ENCODE data around the gene CCDC15.

Gene CCDC15

DNA sequence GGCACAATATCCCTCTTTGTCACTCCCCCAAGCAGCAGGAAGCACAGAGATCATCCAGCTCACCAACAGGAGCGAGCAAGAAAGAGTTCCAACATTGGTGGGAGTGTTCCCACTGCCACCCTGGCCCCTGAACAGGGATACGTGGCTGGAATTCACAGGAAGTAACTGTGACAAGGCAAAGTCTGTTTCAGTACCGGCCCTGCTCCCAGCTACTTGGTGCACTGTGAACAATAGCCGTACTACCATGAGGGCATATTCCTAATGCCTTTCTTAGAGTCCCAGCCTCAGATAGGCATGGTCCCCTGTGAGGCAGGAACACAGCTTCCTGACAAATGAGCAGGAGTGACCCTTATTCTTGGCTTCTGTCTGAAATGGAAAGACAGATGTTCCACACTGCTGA lies 107.3 kb downstream of the CCDC15 start:
- no peak overlapping the region for H3K4me3 ChIP-seq (replicated peaks; ENCODE audit: low read depth, low read length)
- no peak for DNase-seq (ENCODE audit: extremely low read depth, low read depth)
- TF ChIP-seq, protein P1, sequence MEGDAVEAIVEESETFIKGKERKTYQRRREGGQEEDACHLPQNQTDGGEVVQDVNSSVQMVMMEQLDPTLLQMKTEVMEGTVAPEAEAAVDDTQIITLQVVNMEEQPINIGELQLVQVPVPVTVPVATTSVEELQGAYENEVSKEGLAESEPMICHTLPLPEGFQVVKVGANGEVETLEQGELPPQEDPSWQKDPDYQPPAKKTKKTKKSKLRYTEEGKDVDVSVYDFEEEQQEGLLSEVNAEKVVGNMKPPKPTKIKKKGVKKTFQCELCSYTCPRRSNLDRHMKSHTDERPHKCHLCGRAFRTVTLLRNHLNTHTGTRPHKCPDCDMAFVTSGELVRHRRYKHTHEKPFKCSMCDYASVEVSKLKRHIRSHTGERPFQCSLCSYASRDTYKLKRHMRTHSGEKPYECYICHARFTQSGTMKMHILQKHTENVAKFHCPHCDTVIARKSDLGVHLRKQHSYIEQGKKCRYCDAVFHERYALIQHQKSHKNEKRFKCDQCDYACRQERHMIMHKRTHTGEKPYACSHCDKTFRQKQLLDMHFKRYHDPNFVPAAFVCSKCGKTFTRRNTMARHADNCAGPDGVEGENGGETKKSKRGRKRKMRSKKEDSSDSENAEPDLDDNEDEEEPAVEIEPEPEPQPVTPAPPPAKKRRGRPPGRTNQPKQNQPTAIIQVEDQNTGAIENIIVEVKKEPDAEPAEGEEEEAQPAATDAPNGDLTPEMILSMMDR (IDR thresholded peaks at IDR 0.05; ENCODE audit: low read depth, low read length, missing control alignments), result no peak

DNA sequence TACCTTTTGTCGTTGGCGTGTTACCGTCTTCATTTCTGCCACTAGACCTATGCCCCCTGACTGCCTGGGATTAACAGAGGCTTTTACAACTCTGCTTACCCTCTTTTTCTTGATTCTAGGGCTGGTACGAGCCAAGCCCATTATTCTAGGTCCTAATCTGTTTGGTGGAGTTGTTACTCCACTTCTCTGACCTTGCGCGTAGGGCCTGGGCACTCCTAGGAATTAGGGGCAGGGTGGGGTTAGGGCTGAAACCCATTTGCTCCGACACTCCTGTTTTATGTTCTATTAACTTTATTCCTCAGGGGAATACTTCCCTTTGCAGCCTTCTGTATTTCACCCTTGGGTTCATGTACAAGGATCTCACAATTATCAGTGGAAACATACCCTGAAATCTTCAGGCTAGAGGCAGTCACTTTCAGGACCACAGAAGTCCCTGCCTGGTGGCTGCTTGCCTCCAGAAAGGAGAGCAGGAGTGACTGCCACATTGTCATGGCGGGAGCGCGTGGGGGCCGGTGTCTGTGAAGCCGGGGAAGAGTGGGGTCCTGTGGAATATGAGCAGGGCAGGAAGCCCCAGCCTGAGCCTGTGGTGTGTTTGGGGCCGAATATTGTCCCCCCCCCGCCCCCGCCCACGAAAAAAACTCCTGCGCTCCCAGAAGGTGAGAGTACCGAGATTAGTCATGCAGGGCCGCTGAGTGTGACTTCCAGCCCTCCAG lies 108.4 kb downstream of the CCDC15 start:
- H3K4me3 ChIP-seq (replicated peaks; ENCODE audit: low read depth, low read length), result peak overlapping the region; percentile 56
- no peak for DNase-seq (ENCODE audit: extremely low read depth, low read depth)
- TF ChIP-seq, protein P1 (IDR thresholded peaks at IDR 0.05; ENCODE audit: low read depth, low read length, missing control alignments), result no peak

DNA sequence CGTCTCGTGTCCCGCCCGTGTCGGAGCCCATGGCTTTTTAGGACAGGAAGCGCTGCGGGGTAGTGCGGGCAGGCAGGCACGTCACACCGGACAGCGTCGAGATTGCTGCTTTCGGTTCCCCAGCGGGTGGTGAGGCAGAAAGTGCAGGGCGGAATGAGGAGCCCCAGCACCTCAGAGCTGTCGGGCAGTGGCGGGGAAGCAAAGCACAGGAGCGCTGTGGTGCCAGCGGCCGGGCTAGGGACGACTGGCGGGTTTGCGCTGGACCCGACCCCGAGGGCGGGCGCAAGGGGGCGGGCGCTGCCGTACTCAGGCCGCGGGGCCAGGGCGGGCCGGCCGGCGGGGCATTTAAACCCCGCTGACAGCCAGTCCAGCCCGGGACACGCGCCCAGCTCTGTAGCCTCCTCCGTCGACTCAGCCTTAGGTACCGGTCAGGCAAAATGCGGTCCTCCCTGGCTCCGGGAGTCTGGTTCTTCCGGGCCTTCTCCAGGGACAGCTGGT lies 109.0 kb downstream of the CCDC15 start, which contains the start of gene SLC37A2:
Gene SLC37A2 (plus strand): TSS at position 375 of the 498 bp plus-strand sequence. CDS start 63 bp downstream, at position 438.
- TF ChIP-seq, protein P1 (IDR thresholded peaks at IDR 0.05; ENCODE audit: low read depth, low read length, missing control alignments), result peak; percentile 5
- peak within 1 kb of the TSS; percentile 56 for H3K4me3 ChIP-seq (replicated peaks; ENCODE audit: low read depth, low read length)

DNA sequence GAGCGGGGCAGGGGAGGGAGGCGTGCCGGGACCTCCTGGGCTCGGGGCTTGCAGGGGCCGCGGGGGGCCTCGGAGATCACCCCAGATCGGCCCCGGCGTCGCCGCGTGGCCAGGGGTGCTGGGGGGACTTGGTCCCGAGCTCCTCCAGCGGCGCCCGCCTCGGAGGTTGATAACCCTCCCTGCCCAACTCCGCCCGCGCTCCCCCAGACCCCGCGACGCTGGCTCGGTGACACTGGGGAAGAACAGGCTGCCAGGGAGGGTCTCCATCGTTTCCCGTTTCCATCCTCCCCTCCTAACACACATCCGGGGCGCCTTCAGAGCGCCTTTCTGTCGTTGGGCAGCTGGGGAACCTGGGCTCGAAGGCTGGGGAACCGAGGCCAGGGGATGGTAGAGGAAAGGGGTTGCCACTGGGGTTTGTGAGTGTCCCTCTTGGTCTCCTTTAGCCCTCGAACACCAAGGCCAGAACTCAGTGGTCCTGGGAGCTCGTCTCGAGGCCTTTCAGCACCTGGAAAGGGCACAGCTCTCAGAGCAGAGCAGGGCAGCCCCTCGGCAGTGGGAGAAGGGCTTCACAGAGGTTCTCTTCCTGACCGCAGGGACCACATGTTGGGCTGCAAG lies 109.5 kb downstream of the CCDC15 start:
- no peak for DNase-seq (ENCODE audit: extremely low read depth, low read depth)
- TF ChIP-seq, protein P1 (IDR thresholded peaks at IDR 0.05; ENCODE audit: low read depth, low read length, missing control alignments), result no peak
- H3K4me3 ChIP-seq (replicated peaks; ENCODE audit: low read depth, low read length), result peak overlapping the region; percentile 56

More for the DNA sequence above, 109.0 kb downstream of the CCDC15 start, which contains the start of gene SLC37A2:
- DNase-seq (ENCODE audit: extremely low read depth, low read depth), result no peak

DNA sequence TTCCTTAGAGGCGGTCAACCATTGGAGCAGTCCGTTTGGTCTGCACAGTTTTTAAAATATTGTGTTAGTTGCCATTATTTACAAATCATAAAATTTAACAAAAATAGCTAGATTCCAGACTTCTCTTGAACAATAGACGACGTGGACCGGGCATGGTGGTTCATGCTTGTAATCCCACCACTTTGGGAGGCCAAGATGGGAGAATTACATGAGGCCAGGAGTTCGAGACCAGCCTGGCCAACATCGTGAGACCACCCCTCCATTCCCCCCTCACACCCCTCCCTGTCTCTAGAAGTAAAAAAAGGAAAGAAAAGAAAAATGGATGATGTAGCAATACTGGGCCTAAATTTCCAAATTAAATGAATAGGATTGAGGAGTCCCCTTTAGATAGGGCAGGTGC lies 110.1 kb downstream of the CCDC15 start:
- no peak for DNase-seq (ENCODE audit: extremely low read depth, low read depth)
- H3K4me3 ChIP-seq (replicated peaks; ENCODE audit: low read depth, low read length), result peak overlapping the region; percentile 56; the same call in 1 of the 2 replicates

DNA sequence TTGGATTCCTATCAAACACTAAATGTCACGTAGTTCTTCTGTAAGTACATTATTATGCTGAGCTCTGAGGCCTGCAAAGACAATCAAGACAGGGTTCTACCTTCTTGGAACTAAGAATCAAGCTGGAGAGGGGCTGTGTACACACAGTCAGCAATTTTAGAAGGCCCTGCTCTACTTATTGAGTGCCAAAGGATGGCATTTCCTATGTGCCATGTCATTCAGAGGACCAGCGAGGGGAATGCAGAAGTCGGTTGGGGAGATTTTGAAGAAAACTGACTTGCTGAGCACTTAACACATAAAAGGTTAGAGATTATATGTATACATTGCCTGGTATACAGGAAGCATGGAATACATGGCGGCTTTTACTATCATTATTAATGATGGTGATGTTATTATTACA lies 114.4 kb downstream of the CCDC15 start:
- TF ChIP-seq, protein P1 (IDR thresholded peaks at IDR 0.05; ENCODE audit: low read depth, low read length, missing control alignments), result no peak
- H3K4me3 ChIP-seq (replicated peaks; ENCODE audit: low read depth, low read length), result no peak overlapping the region
- no peak for DNase-seq (ENCODE audit: extremely low read depth, low read depth)

More for the DNA sequence above, 110.1 kb downstream of the CCDC15 start:
- TF ChIP-seq, protein P1 (IDR thresholded peaks at IDR 0.05; ENCODE audit: low read depth, low read length, missing control alignments), result no peak
